GM21360 (cell line): ENCODE measurements around the gene MCFD2.

Experiments
- ATAC-seq: cut with Tn5 transposase; IDR thresholded peaks from one replicate; pipeline ENCODE4 v1.9.1; 2021; ENCODE audit warnings: mild to moderate bottlenecking, moderate library complexity; ENCODE audit not compliant: unreplicated experiment

The MCFD2 gene

DNA sequence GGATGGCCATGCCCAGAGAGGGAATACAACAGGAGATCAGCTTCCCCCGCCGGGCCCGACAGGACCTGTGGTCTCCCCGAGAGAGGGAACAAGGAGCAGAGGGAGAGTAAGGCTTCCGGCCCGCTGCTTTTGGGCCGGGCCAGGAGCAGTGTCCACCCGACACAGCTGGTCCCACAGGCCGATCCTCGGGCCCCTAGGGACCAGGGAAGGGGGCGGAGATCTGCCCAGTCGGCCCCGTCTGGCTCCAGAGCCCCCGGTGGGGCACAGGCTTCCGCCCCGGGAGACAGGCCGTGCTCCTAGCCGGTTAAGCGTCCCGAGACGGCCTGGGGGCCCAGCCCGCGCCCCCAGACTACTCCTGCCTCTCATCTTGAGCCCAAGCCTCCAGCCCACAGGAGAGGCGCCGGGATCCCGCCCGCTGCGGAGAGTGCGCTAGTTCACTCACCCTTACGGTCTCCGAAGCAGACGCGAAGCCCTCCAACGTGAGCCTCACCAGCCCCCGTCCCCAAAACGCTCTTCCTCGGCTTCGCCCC is at the start of gene MCFD2:
MCFD2 (minus strand) TSS at position 526 of the 530 bp plus-strand sequence. CDS start 6,635 bp downstream, outside the sequence.
- no peak for ATAC-seq

DNA sequence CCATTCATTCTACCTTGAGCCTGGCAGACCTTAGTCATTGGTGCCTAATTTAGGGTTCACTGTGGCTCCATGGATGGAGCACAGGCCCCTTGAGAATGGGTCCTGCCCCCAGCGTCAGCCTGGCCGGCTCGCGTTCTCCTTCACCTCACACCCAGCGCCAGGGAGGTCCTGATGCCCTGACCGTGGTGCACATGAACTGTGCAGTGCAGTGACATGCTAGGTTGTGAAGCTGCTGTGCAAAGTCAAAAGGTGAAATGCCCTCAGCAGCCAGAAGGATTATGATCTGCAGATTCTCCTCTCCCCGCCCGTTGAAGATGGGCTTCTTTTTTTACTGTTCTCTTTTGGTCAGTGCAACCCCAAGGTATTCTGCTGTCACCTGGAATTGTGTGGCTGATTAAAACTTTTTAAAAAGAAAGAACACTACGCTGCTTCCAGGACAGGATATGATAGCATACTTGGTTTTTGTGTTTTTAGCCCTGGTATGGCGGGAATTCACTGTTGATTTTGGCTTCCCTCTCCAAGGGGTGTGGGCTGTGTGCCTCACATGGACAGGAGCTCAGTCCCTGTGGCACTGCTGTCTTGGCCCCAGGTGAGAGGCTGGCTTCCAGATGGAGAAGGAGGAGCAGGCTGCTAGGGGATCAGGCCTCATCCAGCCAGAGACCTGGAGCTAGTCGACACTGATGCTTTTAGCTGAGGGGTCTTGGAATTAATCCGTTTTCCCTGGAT is 49.4 kb upstream of the MCFD2 start:
- ATAC-seq: no peak

DNA sequence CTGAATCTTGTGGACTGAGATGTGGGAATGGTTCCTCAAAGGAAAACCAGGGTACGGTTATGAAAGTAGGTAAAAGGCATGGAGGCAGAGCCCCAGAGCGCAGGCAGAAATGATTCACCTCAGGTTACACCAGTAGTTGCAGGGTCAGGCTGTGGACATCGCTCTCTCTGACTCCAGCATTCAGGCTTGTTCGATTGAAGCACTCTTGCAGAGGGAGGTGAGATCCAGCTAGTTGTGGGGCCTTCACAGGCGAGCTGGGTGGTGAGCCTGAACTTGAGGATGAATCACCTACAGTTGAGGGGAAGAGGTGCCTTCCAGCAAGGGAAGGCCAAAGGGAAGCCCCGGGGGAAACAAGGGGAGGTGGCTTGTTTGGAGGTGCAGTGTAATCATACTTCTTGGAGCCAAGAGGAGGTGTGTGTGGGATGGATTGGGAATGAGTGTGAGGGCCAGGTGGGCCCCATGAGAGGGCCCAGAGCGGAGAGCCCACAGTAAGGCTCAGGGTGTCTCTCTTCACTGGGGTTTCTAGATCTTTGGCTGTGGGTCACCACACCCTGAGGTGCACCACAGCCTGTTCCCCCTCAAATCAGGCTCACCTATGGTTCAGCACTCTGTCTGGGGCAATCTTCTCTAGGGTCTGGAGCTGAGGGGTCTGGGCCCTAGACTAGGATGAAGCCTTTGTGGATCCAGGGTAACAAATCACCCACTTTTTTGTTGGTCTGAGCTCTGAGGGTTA is 48.5 kb upstream of the MCFD2 start:
- no peak for ATAC-seq

DNA sequence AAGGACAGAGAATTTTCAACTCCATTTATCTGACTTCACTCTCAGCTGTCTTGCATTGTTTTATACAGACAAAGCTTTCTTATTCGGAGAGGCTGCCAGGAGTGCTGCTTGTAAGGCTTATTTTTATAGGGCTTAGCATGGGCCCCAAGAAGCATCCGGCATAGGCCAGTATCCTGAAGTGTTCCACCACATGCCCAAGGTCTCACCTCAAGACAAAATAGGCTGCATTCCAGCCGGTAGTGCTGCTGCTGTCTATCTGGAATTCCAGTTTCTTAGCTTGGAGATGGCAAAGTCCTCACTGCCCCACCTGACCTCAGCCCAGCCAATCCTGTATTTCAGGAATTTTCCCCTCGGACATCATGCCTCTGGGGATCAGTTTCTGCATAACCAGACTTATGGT is 47.6 kb upstream of the MCFD2 start:
- no peak for ATAC-seq

DNA sequence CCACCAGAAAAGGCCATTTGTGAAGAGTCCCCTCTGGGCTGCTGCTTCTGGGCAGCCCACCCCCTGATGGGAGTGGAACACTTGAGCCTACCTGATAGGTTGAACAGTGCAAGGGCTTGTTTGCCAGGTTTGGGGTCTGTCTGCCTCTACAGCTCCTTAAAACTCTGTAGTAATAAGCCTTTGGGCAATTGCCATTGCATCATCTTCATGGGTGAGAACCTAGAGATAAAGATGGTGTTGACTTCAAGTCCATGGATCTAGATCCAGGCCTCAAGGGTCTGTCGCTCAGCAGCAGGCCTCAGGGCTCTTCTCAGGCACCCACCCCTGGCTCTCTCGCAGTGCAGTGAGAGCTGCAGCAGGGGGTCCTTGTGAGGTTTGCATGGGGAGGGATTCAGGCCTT is 47.1 kb upstream of the MCFD2 start:
- no peak for ATAC-seq

DNA sequence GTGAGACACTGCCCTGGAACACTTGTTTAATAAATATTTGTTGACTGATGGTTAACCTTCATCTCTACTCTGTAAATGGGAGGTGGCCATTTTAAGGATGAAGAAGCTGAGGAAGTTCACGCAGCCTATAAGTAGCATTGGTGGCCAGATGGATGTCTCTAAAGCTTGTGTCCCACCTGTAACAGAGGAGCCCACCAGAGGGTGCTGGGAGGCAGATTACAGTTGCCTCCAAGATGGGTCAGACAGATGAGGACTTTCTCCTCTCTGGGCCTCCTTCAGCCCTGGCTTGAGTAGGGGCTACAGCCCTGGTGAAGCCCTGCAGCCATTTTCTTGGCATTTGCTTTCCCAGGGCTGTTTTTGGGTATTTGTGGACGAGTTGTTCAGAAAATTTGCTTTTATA is 45.0 kb upstream of the MCFD2 start:
- ATAC-seq: no peak

DNA sequence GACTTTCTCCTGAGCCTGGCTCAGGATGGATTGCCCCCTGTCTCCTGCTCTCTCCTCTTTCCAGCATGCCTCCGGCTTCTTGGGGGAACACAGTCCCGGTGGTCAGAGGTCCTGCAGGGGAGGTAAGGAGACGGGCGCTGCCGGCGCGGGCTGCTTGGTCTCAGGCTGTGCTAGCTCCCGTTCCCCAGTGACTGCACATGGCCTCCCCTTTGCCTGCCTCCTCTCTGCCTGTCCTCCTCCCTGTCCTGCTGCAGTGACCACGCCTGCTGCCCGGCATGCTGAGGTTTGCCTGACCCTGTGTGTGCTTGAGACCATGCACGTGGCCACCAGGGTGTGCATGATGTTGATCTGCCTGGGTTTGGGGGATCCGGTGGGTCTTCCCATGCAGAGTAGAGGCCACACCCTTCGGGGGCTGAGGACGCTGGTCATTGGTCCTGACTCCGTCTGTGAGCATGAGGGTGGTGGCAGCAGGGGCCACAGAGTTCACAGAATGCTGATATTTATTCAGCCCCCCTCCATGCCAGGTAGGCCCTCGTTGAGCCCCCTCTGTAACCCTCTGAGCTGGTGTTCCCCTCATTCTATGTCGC is 42.9 kb upstream of the MCFD2 start:
- ATAC-seq: no peak

DNA sequence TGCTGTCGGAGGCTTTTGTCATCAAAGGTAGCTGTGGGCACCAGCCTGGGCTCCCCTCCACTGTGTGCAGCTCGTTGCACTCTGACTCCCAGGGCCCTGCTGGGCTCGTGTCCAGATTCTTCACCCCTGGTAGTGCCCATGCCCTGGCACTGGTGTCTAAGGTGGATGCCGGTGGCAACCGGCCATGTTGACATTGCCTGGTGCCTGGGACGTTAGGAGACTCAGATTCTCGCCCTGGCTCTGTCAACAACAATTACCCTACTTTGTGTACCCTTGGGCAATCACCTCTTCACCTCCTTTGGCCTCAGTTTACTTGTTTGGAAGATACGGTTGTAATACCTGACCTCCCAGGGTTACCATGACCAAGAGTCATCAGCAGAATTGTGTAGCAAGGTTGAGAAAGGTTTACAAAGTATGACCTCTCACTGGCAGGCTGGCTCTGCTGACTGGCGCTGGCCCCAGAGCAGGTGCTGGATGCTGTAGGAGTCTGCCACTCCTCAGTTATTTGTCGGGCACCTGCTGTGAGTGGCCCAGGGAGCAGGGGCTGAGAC is 41.5 kb upstream of the MCFD2 start:
- no peak for ATAC-seq

DNA sequence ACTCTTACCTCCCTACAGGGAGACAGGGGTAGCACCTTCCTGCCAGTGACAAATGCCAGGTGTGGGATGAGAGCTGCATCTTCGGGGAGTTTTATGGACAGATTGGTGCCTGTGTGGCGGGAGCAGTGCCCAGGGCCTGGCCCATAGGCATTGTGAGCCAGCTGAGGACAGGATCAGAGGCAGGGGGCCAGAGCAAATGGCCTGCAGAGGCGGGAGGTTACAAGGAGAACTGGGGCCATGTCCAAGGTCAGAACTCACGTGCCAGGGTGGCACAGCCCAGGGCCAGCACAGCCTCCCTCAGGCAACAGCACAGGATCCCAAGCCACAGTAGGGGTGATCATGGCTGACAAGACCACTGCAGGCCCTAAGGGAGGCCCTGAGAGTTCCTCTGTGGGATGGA is 40.2 kb upstream of the MCFD2 start:
- ATAC-seq: no peak

DNA sequence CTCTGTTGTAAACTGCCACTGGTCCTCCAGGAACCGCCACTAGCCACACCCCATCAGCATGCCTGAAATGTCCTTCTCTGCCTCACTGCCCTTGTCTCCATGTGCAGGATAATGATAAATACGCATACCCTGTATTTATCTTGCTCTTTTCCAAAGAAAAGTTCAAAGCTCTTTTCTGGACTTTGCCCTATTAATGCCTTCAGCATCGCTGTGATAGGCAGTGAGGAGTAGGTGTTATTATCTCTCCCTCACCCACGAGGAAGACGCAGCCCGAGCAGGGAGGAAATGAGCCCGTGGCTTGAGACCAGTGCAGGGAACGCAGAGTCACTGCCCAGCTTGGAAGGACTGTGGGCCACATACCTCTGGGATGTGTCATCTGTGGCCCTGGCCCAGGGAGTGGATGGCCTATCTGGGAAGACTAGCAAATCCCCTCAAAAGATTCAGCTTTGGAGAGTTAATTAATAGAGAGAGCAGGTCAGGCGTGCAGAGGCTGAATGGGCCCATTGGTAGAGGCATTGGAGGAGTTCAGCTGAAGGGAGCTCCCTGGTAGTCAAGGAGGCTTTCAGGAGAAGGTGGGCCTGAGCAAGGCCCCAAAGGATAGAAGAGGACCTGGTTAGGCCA is 39.5 kb upstream of the MCFD2 start:
- no peak for ATAC-seq

DNA sequence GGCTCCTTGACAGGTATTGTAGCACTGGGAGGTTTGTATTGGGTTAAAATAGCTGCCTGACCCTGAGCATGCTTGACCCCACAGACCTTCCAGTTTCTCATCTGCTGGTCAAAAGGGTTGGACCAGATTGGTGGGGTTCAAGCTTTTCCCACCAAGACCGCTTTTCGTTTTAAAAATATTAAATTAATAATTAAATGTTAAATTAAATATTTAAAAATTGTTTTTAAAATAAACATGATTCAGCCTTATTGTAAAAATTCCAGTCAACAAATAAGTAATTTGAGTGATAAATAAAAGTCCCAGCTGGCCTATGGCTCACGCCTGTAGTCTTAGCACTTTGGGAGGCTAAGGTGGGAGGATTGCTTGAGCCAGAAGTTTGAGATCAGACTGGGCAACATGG is 36.6 kb upstream of the MCFD2 start:
- no peak for ATAC-seq

DNA sequence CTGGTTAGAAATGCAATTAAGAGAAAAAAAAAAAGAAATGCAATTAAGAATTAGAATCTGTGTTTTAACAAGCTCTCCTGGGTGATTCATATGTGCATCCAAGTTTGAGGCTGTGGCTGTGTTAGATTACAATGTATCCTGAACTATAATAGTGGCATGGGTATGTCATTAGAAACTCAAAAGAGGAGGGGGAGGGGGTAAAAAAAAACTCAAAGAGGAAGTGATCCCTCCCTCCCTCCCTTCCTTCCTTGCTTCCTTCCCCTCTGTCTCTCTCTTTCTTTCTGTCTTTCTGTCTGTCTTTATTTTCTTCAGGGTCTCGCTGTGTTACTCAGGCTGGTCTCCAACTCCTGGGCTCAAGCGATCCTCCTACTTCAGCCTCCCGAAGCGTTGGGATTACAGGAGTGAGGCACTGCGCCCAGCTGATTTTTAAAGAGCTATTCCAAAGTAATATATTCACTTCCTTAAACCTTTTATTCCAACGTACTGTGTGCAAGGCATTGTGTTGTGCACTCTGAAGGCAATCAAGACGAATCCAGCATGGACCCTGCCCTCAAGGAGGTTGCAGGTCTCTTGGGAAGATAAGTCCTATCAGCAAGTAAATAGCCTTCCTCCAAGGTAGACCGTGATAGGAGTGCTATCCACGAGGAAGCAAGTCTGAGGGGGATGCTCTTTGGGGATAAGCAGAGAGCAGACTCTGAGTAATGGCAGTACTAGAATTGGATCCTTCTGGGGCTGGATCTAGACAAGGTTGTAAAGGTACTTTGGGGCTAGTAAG is 35.9 kb upstream of the MCFD2 start:
- ATAC-seq: no peak

DNA sequence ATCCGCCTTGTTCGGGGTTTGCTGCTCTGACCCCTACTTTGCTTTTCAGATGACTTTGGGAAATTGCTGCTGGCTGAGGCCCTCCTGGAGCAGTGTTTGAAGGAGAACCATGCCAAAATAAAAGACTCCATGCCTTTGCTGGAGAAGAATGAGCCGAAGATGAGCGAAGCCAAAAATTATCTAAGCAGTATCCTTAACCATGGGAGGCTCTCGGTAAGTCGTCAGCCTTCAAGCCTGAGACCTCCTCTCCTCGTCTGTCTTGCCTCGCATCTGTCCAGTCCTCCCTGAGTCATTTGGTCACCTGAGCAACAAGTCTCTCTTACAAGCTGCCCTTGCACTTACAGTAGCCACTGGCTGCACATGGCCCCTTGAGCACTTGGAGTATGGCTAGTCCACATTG is 34.7 kb upstream of the MCFD2 start:
- ATAC-seq: no peak

DNA sequence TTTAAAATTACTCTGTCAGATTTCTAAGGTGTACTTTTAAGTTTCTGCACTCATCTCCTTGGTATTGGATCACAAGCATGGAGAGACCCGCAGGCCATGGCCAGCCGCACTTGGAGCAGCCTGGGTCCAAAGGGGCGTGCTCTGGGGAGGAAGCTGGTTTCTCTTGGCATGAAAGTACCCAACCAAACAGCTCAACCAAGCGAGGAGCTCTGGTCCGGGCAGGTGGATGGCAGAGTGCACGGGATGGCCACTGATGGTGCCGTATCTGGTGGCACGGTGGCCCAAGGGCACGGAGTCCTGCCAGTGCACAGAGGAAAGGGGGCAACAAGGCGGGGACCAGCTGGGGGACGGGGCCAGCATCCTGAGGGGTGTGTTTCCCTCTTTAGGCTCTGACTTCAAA is 32.2 kb upstream of the MCFD2 start:
- ATAC-seq: no peak

DNA sequence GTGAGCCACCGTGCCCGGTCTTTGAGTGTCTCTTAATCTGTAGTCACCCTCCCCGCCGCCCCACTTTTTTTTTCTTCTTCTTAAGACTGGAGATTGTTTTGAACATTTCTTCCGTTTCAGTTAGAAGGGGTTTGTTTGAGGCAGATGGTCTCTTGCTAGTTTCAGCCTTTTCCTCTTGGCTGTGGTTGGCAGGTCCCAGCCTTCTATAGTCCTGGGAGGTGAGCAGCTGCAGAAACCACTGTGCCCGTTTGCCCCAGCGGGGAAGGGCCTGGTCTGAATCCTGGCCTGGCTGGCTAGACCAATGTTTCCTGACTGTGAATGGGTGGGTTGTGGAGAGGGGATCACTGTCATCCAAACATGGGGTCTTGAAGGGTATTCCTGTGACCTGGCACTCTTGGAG is 30.1 kb upstream of the MCFD2 start:
- no peak for ATAC-seq

DNA sequence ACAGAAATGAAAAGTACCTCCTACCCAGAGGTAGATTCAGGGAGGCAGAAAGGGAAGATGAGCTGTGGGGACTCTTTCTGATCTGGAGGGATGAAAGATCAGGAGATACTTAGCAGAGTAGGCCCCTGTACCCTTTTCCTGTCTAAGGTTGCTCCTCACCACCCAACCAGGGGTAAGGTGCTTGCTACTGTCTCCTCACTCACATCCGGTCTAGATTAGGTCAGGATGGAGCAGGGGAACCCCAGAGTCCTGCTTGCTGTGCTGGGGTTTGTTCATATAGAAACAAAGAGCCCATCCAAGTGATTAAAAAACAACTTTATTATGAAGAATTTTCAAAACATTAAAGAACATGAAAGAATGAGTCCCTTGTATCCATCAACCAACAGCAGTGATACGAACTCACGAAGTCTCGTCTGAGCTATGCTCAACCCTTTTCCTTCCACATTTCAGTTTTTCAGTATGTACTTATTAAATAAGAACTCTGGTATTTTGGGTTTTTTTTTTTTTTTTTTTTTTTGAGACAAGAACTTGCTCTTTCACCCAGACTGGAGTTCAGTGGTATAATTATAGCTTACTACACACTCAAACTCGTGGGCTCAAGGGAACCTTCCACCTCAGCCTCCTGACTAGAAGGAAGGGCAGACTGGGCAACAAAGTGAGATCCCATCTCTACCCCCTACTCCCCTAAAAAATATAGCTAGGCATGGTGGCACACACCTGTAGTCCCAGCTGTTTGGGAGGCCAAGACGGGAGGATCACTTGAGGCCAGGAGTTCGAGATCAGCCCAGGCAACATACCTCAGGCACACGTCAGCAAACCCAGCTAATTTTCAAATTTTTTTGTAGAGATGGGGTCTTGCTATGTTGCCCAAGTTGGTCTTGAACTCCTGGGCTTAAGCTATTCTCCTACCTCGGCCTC is 28.5 kb upstream of the MCFD2 start:
- peak; percentile 37 for ATAC-seq

DNA sequence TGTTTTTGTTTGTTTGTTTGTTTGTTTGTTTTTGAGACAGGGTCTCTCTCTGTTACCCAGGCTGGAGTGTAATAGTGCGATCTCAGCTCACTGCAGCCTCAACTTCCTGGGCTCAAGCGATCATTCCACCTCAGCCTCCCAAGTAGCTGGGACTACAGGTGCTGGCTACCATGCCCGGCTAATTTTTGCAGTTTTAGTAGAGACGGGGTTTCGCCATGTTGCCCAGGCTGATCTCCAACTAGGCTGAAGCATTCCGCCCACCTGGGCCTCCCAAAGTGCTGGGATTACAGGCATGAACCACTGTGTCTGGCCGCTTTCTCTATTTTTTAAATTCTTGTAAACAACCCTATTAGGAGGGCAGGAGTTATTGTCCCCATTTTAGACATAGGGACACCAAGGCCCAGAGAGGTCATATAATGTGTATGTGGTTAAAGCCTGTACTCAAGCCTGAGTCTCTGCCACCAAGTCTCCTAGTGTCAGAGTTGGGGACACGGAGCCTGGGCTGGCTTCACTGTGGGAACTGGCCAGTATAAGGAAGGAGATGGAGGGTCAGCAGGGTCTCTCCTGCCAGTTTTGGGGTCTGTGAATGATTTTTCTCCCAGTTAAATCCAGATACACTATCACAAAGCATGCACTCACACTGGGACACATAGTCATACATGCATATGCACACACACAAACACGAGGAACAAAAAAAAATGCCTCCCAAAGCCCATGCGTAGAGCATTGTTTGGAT is 27.5 kb upstream of the MCFD2 start:
- no peak for ATAC-seq

DNA sequence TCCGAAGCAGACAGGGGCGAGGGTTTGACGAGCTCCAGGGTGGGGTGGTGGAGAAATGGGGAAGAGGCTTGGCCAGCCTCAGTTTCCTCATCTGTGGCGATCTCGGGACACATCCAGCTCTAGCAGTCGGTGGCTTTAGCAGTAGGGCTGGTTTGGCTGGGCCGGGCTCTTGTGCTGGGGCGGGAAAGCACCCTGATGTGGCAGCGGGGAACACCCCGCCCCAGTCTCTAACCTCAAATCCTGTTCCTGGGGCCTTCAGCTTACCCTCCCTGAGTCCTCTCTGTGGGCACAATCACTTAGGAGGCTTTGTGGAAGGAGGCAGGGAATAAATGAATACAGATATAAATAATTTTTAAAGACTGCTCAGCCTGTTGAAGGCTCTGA is 26.5 kb upstream of the MCFD2 start:
- peak; percentile 28 for ATAC-seq
